Posterior vena cava (tissue), 2 donors: ENCODE results near the gene SESN1. TPM values are rescaled to one million over a fixed set of nuclear protein-coding genes. Genes with fewer than 3 reads are reported as not detected.

Source experiments
- DNase-seq: peaks from one replicate; pipeline ENCODE4 v3.0.0-alpha.2; 2020; ENCODE audit warnings: low spot score
- intact Hi-C, 2 donors: fragments of 100-400 bp; cut with DNase I; formaldehyde crosslinking; loops; one replicate each; pipeline versions ENCODE4 v1.14.1 to v1.14.2; 2022 to 2023
- total RNA-seq, 2 donors: library from RNA; stranded (reverse); fragmentation: NEBNext Ultra II Directional; extraction: Animal tissue kit (Norgen Biotek cat#: 25700); gene quantifications; one replicate each; pipeline ENCODE4 v1.2.1, GENCODE V29; 2021
- donor health status: DM: yes; HTN: yes; CAD: no.
- donor health status: DM: yes; HTN: yes; CAD: no.

Gene SESN1
- total RNA-seq, 2 donors from 2014 or later = 25.3 to 33.8 TPM

DNA sequence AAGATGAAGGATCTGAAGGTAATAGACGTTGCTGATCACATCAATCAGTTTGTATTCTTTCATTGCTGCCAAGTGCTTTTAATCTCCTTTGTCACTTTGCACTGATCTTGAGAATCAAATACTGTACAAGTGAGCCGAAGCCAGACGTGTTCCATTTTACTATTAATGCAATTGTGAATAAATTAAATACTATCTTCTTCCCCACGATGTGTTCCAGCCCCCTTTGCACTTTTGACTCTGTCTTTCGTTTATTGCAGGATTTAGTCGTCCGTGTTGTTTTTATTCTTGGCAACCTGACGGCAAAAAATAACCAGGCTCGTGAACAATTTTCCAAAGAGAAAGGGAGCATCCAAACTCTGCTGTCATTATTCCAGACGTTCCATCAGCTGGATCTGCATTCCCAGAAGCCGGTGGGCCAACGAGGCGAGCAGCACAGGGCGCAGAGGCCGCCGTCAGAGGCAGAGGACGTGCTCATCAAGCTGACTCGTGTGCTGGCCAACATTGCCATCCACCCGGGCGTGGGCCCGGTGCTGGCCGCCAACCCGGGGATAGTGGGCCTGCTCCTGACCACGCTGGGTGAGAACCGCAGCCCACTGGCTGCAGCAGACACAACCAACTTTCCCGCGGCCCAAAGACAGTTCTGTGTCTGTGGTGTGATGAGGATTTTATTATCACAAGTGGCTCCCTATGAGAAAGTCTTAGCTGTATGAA lies 141.7 kb downstream of the SESN1 start:
- intact Hi-C loops = no loop called here
- DNase-seq = no peak

DNA sequence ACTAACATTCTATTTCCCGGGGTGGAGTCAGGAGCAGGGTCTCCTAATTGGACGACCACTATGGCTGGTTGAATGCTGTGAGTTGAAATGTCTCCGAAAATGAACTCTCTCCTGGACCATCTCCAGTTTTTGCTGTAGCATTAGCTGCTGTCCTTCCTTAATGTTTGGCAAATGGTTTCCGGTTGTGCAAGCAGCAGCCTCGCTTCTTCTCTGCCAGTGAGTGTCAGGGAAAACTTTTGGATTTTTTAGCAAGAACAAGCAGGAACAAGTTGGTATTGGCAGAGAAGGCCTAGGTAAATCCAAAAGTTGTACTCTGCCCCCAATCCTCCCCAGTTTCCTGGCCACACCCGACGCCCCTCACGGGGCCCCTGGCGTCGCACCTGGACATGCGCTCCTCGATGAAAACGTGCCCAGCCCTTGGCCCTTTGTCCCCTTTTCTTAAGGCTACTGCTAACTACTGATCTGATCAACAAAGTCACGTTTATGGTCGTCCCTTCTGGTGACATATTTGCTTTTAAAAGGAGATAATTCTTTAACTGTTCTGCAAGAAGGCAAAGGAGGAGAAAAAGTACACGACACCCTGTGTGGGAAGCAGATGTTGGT lies 143.2 kb downstream of the SESN1 start:
- intact Hi-C loops = no loop called here
- no peak for DNase-seq

DNA sequence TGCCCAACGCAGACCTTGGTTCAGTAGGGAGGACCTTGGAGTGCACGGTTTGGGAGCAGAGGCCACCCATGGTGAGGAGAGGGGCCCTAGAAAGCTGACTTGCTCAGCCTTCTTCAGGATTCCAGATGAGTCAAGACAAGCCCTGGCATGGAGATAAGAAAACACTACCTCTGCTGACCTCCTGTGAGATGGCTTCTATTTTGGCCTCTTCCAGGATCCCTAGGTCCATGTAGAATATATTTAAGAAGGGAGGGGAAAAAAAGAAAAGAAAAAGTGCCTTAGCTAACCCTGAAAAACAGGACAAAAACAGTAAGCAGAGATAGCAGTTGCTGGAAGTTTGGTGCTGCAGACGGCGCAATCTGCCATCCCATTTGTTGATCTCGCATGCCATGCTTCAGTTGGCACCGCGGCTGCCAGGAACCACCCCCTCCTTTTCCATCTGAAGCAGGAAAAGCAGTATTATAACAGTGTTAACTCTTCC lies 146.4 kb downstream of the SESN1 start:
- DNase-seq = no peak
- intact Hi-C loops = no loop called here

DNA sequence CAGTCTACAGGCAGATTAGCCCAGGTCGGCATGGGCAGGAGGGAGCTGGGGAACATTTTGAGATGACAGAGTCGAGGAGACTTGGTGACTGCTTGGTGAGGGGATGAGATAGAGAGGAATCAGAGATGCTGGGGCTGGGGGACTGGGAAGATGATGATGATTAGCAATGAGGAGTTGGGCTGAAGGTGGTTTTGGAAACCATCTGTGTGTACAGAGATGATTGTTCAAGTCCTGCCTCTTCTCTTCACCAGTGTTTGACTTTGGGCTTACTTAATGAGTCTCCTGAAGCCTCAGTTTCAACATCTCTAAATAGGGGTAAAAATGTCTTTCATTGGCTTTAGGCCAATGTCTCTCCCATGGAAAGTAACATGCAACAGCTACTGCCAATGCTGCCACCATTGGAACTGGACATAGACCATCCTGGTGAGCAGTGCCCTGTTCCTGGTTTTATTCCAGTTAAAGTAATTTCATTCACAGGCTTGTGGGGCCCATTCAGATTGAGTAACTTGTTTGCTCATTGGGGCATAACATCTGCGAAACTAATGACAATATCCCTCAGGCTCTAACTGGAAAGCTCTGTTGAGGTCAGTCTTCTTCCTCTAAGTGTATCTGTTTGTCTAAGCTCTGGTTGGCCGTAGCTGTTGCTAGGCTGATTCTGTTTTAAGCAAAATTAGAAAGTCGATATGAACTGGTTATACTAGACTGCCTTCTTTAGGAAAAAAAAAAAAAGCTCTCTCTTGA lies 147.4 kb downstream of the SESN1 start:
- intact Hi-C loops = no loop called here
- DNase-seq = no peak

DNA sequence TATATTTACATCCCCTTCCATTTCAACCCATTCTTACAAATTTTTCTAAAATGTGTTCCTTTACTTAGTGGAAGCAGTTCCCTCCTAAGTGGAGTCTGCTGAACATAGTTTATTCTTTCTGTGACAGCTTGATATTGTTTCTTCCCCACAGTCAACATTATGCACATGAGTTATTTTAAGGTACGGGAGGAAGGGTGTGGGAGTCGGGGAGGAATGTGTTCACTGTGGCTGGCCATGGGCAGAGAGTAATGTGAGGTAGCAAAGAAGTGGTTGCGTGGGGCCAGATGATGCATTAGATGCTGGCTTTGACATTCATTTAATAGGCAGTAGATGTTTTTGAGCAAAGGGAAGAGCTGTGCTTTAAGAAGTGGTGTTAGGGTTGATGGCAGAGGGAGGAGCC lies 148.0 kb downstream of the SESN1 start:
- DNase-seq = no peak

DNA sequence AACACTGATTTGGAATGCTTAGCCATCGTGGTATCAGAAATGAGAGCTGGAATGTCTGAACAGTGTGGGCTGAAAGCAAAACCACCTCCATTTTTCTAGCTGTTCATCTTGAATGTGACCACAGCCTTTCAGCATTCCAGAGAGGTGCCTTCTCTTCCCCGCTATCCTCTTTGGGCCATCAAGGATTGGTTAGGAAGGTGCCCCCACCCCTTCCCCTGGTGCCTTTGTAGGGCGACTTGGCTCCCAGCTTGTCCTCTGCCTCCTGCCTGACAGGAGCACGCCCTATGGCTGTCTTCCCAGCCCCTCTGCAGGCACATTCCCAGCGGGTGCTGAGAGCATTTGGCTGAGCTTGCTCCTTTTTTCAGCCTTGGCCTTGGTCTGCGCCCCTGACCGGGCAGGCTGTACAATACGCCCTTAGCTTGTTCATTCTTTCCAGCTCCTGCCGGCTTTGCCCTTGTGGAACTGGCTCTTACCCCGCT lies 148.9 kb downstream of the SESN1 start:
- intact Hi-C loops = no loop called here

More for the DNA sequence above, 148.0 kb downstream of the SESN1 start:
- intact Hi-C loops = no loop called here

DNA sequence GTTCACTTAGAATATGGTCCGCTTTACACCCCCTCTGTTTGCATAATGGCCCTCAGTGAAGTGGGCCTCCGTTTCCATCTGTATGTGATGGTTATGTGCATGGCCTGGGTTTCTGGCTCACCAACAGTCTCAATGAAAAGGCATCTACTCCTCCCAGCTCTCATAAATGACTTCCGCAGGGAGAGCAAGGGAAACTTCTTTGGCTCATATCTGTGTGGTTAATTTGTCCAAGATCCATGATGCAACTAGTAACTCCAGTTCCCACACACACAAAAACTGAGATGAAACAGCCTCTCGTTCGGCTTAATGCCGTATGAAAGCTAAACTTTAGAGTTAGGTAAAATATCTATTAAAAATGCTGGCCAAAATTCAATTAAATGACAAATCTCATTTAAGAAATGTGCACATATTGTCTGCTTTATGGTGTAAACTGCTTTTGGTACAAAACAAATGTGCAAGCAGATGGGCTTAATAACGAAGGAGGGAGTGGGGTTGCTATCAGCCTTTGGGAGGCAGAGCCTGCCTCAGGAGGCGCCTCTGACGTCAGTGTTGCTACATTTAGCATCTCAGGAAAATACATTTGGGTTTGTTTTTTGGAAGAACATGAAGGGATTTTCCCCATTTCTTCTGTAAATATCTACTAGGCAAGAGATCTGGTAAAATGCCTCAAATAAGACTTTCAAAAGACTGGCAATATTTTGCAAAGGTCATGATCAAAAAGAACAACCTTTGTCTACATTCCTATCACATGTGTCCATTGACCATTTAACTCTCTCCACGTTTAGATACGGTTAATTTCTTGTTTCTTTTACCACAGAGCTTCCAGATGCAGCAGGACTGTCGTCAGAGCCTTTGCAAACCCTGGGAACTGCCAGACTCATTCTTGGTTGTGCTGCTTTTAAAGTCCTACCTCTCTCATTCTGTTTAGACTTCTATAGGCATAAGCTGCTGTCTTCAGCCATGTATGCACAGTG lies 149.7 kb downstream of the SESN1 start:
- intact Hi-C loops = no loop called here
- no peak for DNase-seq

More for the DNA sequence above, 148.9 kb downstream of the SESN1 start:
- DNase-seq = peak; percentile 94

DNA sequence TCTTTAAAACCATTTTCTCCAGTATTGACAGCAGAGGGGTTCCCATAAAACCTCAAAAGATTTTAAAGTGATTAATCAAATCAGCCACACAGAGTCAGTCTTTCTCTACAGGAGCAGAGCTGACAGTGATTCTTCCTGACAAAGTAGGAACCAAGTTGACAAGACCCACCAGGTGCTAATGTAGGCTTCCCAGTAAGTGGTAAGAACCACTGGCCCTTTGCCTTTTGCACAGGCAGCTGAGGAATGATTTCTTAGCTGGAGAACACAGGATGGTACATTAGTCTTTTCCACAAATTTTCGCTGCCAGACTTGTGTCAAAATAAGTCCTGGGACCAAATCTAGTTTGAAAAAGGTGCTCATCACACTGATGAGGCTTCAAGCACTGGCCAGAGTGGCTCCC lies 150.6 kb downstream of the SESN1 start:
- no peak for DNase-seq
- intact Hi-C loops = no loop called here

DNA sequence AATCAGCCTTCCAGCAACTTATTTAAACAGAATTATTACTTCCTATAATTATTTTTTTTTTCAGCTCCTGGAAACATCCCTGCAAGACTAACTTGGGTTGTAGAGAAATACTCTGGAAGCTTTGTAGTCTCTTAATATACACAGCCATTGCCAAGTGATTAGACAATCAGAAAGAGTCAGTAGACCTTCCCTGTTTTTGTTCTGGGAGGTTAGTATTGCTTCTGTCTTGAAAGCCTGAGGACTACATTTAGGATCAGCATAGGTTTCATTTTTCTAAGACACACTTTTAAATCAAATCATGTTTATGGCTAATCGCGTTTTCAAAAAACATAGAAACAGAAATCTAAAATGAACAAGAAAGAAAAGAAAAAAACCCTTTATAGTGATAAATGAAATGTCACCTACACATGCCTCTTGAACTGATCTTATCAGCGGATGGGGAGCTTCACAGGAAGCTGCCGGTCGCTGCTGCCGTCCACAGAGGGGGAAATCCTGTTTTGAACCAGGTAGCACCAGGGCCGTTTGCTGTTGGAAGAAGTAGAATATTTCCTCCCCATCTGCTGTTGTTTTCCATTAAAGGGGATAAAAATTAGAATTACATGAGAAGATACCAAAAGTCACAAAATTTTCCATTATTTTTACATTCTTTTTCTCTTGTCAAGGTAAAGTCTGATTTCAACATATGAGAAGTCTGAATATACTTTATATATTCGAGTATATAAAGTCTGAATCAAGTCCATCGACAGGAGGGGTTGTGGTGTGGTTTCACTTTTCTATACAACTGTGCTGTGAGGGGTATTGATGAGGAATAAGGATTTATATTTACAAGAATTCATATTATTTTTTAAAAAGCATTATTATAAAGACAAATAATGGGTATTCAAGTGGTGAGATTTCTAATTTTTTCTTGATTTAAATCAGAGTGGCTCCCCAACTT lies 151.8 kb downstream of the SESN1 start:
- intact Hi-C loops = no loop called here
- no peak for DNase-seq

DNA sequence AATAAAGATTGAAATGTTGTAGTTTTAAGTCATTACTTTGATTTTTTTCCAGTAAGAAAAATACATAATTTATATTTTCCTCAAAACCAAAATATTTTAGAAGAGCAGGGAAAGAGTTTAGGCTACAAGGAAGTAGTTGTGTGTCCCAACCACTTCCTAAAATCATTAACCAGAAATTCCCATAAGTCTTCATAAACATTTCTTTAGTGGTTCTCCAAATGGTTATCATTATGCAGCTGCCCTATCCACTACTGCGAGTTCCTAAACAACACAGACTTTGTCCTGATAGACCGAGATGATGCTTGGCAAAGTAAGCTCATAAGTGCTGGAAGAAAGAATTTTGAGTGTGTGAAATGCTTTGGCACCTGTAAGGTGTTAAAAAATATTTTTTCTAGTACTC lies 152.8 kb downstream of the SESN1 start:
- no peak for DNase-seq
- intact Hi-C loops = no loop called here

DNA sequence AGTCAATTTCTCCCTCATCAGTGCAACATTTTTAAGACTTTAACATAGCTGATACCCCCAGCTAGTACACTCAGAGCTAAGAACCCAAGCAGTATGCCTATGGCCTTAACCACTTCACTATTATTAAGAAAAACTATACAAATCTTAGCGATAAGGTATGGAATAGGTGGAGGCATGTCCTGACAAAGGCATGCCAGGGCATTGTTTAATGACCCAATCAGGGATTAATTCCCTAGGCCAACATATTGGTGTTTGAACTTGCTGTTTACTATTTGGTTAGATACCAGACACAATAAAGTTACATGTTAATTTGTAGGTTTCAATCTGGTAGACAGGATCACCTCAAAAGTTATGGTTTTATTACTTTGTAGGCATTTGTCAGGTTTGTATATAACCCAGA lies 153.4 kb downstream of the SESN1 start:
- DNase-seq = no peak
- intact Hi-C loops = no loop called here

DNA sequence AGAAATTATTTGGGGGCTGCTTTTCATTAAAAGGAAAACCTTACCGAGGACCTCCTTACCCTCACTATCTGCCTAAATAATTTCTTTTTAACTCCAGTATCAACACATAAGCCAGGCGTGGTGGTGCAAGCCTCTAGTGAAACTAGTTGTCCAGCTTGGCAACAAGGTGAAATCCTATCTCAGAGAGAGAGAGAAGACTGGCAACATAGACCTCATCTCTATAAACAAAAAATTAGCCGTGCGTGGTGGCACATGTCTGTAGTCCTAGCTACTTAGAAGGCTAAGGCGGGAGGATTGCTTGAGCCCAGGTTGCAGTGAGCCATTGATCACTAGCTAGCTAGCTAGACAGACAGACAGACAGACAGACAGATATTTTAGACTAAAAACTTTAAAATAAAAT lies 153.9 kb downstream of the SESN1 start:
- no peak for DNase-seq
- intact Hi-C loops = no loop called here

DNA sequence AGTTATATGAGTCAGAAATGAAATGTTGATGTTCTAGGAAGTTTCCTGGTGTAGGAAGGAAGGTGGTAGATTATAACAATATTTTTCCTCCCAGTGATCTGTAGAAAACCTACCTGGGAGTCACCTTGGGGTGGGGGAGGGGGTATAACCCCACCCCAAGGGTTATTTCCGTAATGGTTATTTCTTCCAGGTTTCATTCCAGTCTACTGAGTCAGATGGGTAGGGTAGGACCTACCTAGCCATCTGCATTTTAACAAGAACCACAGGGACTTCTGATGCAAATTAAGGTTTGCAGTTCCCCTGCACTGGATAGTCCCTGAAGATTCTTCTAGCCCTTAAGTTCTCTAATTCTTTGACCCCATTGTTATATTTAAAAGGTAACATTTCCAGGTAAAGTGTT lies 157.5 kb downstream of the SESN1 start:
- no peak for DNase-seq
- intact Hi-C loops = no loop called here

Other genes with a start within 250 kb of the SESN1 start
- 10 to 100 TPM in 1 of 2 donors, 1 to 10 TPM in 1; 7.4 to 12.5 TPM for gene ARMC2, start 246.4 kb downstream of the SESN1 start, total RNA-seq
- gene CEP57L1, start 661 bp upstream of the SESN1 start, total RNA-seq = 10 to 100 TPM; 14.4 to 16.3 TPM